Measurements from ENCODE around the gene GSTO2.

Gene GSTO2

DNA sequence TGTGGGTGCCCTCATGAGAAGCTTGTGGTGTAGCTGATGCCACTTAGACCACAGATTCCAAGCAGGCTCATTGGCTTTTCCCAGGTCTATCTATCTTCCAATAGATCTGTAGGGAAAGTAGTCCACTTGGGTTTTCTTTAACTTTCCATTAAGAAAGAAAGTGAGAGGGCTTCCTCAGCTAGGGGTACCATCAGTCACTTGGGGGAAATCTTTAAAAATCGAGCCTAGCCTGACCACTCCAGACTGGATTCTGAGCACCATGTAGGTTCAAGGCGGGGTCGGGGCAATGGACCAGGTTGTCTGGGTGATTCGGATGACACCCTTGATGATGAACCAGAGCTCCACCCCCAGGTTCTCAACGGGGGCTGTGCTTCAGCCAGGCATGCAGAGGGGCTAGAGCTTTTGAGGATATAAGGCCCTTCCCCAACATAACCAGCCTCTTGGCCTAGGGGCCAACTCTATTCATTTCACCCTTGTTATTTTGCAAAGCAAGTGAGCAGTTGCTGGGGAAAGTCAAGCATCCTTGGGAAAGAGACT lies 42.3 kb downstream of the GSTO2 start:
- Histone ChIP-seq H3K4me2 (ENCODE audit: low read length) (no peak overlapping the region), H3K36me3 (ENCODE audit: control insufficient read depth in 1 of 2, insufficient read depth in 2 of 2, low read length in 2 of 2) (peaks cover 50 to 54% of the 10 kb centered on the region in 2 experiments), H3K14ac (ENCODE audit: low read length) (no peak overlapping the region), H3K79me1 (ENCODE audit: low read length) (peaks cover 2% of the 10 kb centered on the region), H3K23ac (ENCODE audit: low read length) (no peak overlapping the region), H2BK5ac (ENCODE audit: low read depth, low read length, poor library complexity) (no peak overlapping the region), H3K79me2 (ENCODE audit: control insufficient read depth, insufficient read depth, low read length, poor library complexity) (no peaks in the 10 kb centered on the region), H3K27me3 (ENCODE audit: insufficient read depth, low read length) (no peaks in the 10 kb centered on the region), H3K9me3 (ENCODE audit: insufficient read depth, low read depth, low read length) (peaks cover 5% of the 10 kb centered on the region), H3K27ac (ENCODE audit: low read depth, low read length) (no peak overlapping the region), H4K8ac (ENCODE audit: low read depth, low read length) (no peak overlapping the region), H4K91ac (ENCODE audit: low read depth, low read length) (no peak overlapping the region), H3K18ac (ENCODE audit: low read length) (no peak overlapping the region), H3K4me3 (ENCODE audit: low read depth, low read length) (no peak overlapping the region), H3K9ac (ENCODE audit: low read length) (no peak overlapping the region), H2BK12ac (ENCODE audit: low read length) (no peak overlapping the region), H2BK120ac (ENCODE audit: insufficient read depth, low read length, poor library complexity) (no peak overlapping the region), H2AK5ac (ENCODE audit: low read length) (no peak overlapping the region), H3K4me1 (ENCODE audit: control insufficient read depth in 1 of 2, insufficient read depth in 2 of 2, low read length in 2 of 2) (peaks cover 5 to 13% of the 10 kb centered on the region in 2 experiments), H3K4ac (ENCODE audit: low read depth, low read length) (no peak overlapping the region), H4K12ac (ENCODE audit: low read depth, low read length) (no peak overlapping the region), H2AFZ (ENCODE audit: insufficient read depth, low read length, poor library complexity) (no peak overlapping the region)
- no peak for DNase-seq
- WGBS (ENCODE audit: extremely low coverage, insufficient coverage, insufficient read length): no CpG with 5 or more reads among the region's 5 CpGs

DNA sequence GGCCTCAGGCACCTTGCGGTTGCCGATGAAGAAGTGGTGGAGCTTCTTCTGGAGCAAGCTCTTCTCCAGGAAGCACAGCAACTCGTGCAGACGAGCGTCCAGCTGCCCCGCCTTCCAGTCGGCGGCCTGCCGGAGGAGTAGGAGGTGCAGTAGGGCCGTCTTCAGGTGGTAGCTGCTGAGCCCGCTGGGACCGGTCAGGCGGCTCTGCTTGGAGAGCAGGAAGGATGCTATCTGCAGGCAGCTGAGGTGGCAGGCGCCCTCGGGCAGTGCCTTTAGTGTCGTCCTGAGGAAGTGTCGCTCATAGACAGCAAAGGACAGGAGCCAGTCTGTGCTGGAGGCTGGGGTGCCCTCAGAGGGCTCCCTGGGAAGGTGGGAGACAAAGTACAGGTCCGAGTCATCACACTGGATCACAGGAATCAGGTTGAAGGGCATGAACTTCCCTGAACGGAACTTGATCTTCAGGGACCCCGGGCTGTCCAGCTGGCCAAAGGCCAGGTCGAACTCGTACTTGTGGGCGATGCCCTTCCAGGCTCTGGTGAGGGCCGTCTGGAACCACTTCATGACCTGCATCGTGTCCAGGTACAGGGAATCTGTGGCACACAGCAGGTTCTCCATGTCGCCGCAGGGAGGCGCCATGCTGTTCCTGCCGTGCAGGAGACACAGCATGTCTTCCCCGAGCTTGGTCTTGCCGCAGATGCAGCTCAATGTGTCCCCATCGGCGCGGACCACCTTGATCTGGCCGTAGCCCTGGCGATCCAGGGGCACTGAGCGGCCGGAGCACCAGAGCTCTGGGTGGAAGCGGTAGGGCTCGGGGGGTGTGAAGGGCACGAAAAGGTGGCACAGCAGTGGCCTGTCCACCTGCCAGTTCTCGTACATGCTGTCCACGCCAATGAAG lies 45.9 kb downstream of the GSTO2 start:
- Histone ChIP-seq H2AFZ (ENCODE audit: insufficient read depth, low read length, poor library complexity) (no peak overlapping the region), H2BK12ac (ENCODE audit: low read length) (no peak overlapping the region), H2AK5ac (ENCODE audit: low read length) (no peak overlapping the region), H3K9ac (ENCODE audit: low read length) (no peak overlapping the region), H3K79me1 (ENCODE audit: low read length) (no peaks in the 10 kb centered on the region), H4K8ac (ENCODE audit: low read depth, low read length) (no peak overlapping the region), H3K4me2 (ENCODE audit: low read length) (no peak overlapping the region), H3K4me3 (ENCODE audit: low read depth, low read length) (no peak overlapping the region), H3K23ac (ENCODE audit: low read length) (no peak overlapping the region), H3K4ac (ENCODE audit: low read depth, low read length) (peak overlapping the region; percentile 13), H2BK5ac (ENCODE audit: low read depth, low read length, poor library complexity) (no peak overlapping the region), H4K91ac (ENCODE audit: low read depth, low read length) (no peak overlapping the region), H3K4me1 (ENCODE audit: control insufficient read depth in 1 of 2, insufficient read depth in 2 of 2, low read length in 2 of 2) (peaks cover 5 to 15% of the 10 kb centered on the region in 2 experiments), H2BK120ac (ENCODE audit: insufficient read depth, low read length, poor library complexity) (no peak overlapping the region), H3K27ac (ENCODE audit: low read depth, low read length) (no peak overlapping the region), H3K14ac (ENCODE audit: low read length) (no peak overlapping the region), H3K27me3 (ENCODE audit: insufficient read depth, low read length) (no peaks in the 10 kb centered on the region), H3K9me3 (ENCODE audit: insufficient read depth, low read depth, low read length) (peaks cover 5% of the 10 kb centered on the region), H3K79me2 (ENCODE audit: control insufficient read depth, insufficient read depth, low read length, poor library complexity) (no peaks in the 10 kb centered on the region), H3K36me3 (ENCODE audit: control insufficient read depth in 1 of 2, insufficient read depth in 2 of 2, low read length in 2 of 2) (peaks cover 53 to 56% of the 10 kb centered on the region in 2 experiments), H3K18ac (ENCODE audit: low read length) (peak overlapping the region; percentile 21), H4K12ac (ENCODE audit: low read depth, low read length) (no peak overlapping the region)
- WGBS (ENCODE audit: extremely low coverage, insufficient coverage, insufficient read length): no CpG with 5 or more reads among the region's 43 CpGs
- DNase-seq: peak; percentile 64 to 73

DNA sequence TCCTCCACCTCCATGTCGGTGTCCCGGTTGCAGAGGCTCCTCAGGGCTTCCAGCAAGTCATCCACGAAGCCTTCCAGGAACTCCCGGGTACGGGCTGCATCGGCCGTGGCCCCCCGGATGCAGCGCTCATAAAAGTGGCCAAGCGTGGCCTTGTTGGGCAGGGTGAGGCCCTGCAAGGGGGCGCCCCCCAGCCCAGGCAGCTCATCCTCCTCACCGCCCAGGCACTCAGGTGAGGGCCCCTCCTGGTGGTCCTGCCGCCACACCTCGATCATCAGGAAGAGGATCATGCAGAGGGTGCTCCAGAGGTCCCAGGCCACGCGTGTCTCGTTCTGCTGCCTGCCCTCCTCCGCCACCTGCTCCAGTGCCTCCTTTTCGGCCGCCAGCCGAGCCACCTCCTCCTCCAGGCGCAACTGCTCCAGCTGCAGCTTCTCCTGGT lies 46.5 kb downstream of the GSTO2 start:
- Histone ChIP-seq H3K14ac (ENCODE audit: low read length) (no peak overlapping the region), H2BK12ac (ENCODE audit: low read length) (no peak overlapping the region), H3K4ac (ENCODE audit: low read depth, low read length) (no peak overlapping the region), H2AFZ (ENCODE audit: insufficient read depth, low read length, poor library complexity) (no peak overlapping the region), H3K36me3 (ENCODE audit: control insufficient read depth in 1 of 2, insufficient read depth in 2 of 2, low read length in 2 of 2) (peaks cover 50 to 51% of the 10 kb centered on the region in 2 experiments), H3K4me2 (ENCODE audit: low read length) (no peak overlapping the region), H3K27ac (ENCODE audit: low read depth, low read length) (no peak overlapping the region), H4K91ac (ENCODE audit: low read depth, low read length) (no peak overlapping the region), H2BK120ac (ENCODE audit: insufficient read depth, low read length, poor library complexity) (no peak overlapping the region), H3K9me3 (ENCODE audit: insufficient read depth, low read depth, low read length) (peaks cover 3% of the 10 kb centered on the region), H3K18ac (ENCODE audit: low read length) (peak overlapping the region; percentile 21), H3K79me1 (ENCODE audit: low read length) (no peaks in the 10 kb centered on the region), H3K4me3 (ENCODE audit: low read depth, low read length) (no peak overlapping the region), H3K4me1 (ENCODE audit: control insufficient read depth in 1 of 2, insufficient read depth in 2 of 2, low read length in 2 of 2) (peaks cover 5 to 15% of the 10 kb centered on the region in 2 experiments), H4K12ac (ENCODE audit: low read depth, low read length) (no peak overlapping the region), H2BK5ac (ENCODE audit: low read depth, low read length, poor library complexity) (no peak overlapping the region), H3K27me3 (ENCODE audit: insufficient read depth, low read length) (no peaks in the 10 kb centered on the region), H3K23ac (ENCODE audit: low read length) (no peak overlapping the region), H3K79me2 (ENCODE audit: control insufficient read depth, insufficient read depth, low read length, poor library complexity) (no peaks in the 10 kb centered on the region), H3K9ac (ENCODE audit: low read length) (no peak overlapping the region), H4K8ac (ENCODE audit: low read depth, low read length) (no peak overlapping the region), H2AK5ac (ENCODE audit: low read length) (no peak overlapping the region)
- WGBS (ENCODE audit: extremely low coverage, insufficient coverage, insufficient read length): no CpG with 5 or more reads among the region's 22 CpGs
- no peak for DNase-seq

DNA sequence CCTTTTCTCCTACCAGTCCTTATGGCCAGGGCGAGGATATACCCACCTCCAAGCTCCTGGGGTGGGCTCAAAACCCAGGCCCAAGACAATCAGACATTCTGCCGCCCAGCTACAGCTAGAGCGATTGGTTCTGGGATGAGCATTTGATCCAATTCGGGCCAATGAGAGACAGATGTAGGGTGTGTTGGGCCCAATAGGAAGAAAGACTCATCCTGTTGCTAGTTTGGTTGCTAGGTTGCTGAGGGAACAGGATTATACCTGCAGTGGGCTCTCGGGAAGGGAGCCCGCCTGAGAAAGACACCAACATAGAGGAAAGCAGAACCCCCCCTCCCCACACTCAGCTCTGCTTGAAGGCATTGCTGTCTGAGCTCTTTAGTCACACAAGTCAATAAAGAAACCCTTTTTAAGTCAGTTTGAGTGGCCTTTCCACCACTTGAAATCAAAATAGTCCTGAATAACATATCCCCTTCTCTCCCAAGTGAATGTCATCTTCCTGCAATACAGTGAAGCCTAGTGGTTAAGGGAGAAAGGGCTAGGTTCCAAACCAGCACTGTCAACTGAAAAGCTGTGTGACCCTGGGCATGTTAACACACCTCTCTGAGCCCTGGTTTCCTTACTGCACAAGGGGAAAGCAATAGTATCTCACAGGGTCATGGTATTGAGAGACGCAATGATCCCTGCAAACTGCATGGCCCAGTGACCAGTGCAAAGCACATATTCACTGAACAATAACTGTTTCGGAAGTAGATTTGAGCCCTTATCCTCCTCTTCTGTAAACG lies 47.5 kb downstream of the GSTO2 start:
- no peak overlapping the region for H2BK5ac ChIP-seq (ENCODE audit: low read depth, low read length, poor library complexity)
- H4K12ac ChIP-seq (ENCODE audit: low read depth, low read length): no peak overlapping the region
- H3K27me3 ChIP-seq (ENCODE audit: insufficient read depth, low read length): no peaks in the 10 kb centered on the region
- no peak overlapping the region for H3K4me2 ChIP-seq (ENCODE audit: low read length)
- H3K79me2 ChIP-seq (ENCODE audit: control insufficient read depth, insufficient read depth, low read length, poor library complexity): no peaks in the 10 kb centered on the region
- no peak overlapping the region for H3K27ac ChIP-seq (ENCODE audit: low read depth, low read length)
- DNase-seq: no peak
- no peak overlapping the region for H3K23ac ChIP-seq (ENCODE audit: low read length)
- no peak overlapping the region for H3K4me3 ChIP-seq (ENCODE audit: low read depth, low read length)
- WGBS (ENCODE audit: extremely low coverage, insufficient coverage, insufficient read length): no CpG with 5 or more reads among the region's 9 CpGs
- H4K8ac ChIP-seq (ENCODE audit: low read depth, low read length): no peak overlapping the region
- no peak overlapping the region for H3K4ac ChIP-seq (ENCODE audit: low read depth, low read length)
- peaks cover 5 to 15% of the 10 kb centered on the region in 2 experiments for H3K4me1 ChIP-seq (ENCODE audit: control insufficient read depth in 1 of 2, insufficient read depth in 2 of 2, low read length in 2 of 2)
- H2AFZ ChIP-seq (ENCODE audit: insufficient read depth, low read length, poor library complexity): no peak overlapping the region
- H3K18ac ChIP-seq (ENCODE audit: low read length): no peak overlapping the region
- no peak overlapping the region for H4K91ac ChIP-seq (ENCODE audit: low read depth, low read length)
- H2BK12ac ChIP-seq (ENCODE audit: low read length): no peak overlapping the region
- peaks cover 43 to 44% of the 10 kb centered on the region in 2 experiments for H3K36me3 ChIP-seq (ENCODE audit: control insufficient read depth in 1 of 2, insufficient read depth in 2 of 2, low read length in 2 of 2)
- no peaks in the 10 kb centered on the region for H3K79me1 ChIP-seq (ENCODE audit: low read length)
- no peak overlapping the region for H2BK120ac ChIP-seq (ENCODE audit: insufficient read depth, low read length, poor library complexity)
- peaks cover 3% of the 10 kb centered on the region for H3K9me3 ChIP-seq (ENCODE audit: insufficient read depth, low read depth, low read length)
- H3K14ac ChIP-seq (ENCODE audit: low read length): no peak overlapping the region
- no peak overlapping the region for H3K9ac ChIP-seq (ENCODE audit: low read length)
- H2AK5ac ChIP-seq (ENCODE audit: low read length): no peak overlapping the region

All from trophoblast cell (in vitro differentiated cells and primary cell).